NB4 (cell line): ENCODE data around the gene UBN2.

Experiments used
- MYC ChIP-seq: IDR thresholded peaks from 2 replicates; pipeline ENCODE4 v1.6.1; 2011; ENCODE audit warnings: low read depth, low read length
- POLR2A ChIP-seq: IDR thresholded peaks from 2 replicates; pipeline ENCODE4 v1.6.1; 2011; ENCODE audit warnings: mild to moderate bottlenecking; ENCODE audit not compliant: insufficient read length; ENCODE audit errors: extremely low read depth
- TF ChIP-seq, protein P1 (sequence below): IDR thresholded peaks from one replicate; pipeline ENCODE4 v1.5.1; 2012; ENCODE audit warnings: low read depth, low read length
- TF ChIP-seq, protein P2 (sequence below): IDR thresholded peaks from 2 replicates; pipeline ENCODE4 v1.6.1; 2011; ENCODE audit warnings: low read depth, low read length

DNA sequence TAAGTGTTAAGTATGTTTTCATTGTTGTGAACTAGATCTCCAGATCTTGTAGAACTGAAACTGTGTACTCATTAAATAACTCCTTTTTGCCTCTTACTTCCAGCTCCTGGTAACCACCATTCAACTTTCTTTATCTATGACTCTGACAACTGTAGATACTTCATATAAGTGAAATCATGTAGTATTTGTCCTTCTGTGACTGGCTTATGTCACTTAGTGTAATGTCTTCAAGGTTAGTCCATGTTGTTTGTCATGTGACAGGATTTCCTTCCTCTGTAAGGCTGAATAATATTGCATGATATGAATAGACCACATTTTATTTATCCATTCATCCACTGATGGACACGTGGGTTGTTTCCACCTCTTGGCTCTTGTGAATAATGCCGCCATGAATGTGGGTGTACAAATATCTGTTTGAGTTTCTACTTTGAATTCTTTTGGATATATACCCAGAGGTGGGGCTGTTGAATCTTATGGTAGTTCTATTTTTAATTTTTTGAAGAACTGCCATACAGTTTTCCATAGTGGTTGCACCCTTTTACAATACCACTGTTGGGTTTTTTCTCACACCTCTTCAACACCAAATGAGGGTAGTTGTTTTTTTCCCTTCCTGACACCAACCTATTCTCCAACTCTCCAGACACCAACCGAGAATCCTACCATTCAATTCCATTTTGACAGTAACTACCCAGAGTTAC, 99.4 kb downstream of the UBN2 start:
- TF ChIP-seq POLR2A = no peak
- TF ChIP-seq, protein P1, sequence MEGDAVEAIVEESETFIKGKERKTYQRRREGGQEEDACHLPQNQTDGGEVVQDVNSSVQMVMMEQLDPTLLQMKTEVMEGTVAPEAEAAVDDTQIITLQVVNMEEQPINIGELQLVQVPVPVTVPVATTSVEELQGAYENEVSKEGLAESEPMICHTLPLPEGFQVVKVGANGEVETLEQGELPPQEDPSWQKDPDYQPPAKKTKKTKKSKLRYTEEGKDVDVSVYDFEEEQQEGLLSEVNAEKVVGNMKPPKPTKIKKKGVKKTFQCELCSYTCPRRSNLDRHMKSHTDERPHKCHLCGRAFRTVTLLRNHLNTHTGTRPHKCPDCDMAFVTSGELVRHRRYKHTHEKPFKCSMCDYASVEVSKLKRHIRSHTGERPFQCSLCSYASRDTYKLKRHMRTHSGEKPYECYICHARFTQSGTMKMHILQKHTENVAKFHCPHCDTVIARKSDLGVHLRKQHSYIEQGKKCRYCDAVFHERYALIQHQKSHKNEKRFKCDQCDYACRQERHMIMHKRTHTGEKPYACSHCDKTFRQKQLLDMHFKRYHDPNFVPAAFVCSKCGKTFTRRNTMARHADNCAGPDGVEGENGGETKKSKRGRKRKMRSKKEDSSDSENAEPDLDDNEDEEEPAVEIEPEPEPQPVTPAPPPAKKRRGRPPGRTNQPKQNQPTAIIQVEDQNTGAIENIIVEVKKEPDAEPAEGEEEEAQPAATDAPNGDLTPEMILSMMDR = no peak
- TF ChIP-seq, protein P2, sequence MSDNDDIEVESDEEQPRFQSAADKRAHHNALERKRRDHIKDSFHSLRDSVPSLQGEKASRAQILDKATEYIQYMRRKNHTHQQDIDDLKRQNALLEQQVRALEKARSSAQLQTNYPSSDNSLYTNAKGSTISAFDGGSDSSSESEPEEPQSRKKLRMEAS = no peak
- no peak for TF ChIP-seq MYC
